ENCODE results near the gene RIMBP2.

DNA sequence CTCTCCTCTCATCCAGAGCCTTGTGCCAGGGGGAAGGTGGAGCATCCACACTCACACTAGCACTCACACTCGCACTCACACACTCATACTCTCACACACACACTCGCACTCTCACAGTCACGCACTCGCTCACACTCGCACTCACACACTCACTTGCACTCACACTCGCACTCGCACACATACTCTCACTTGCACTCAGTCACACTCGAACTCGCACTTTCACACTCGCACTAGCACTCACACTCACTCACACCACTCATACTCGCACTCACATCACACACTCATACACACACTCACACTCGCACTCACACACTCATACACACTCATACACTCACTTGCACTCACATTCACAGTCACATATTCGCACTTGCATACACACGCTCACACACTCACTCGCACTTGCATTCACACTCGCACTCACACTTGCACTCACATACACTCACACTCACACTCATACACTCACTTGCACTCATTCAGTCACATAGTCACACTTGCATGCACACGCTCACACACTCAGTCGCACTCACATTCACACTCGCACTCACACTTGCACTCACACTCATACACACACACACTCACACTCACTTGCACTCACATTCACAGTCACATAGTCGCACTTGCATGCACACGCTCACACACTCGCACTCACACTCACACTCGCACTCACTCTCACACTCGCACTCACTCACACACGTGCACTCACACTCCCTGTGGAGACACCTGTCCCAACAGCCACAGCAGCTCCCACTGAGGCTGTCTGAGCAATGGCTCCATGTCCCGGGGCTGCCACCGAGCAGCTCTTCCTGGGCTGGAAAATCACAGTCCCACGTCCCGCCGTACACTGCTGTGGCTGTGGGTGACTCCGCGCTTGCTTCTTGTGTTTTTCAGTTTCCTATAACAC, 12.3 kb upstream of the RIMBP2 start:
- TF ChIP-seq, protein P1, sequence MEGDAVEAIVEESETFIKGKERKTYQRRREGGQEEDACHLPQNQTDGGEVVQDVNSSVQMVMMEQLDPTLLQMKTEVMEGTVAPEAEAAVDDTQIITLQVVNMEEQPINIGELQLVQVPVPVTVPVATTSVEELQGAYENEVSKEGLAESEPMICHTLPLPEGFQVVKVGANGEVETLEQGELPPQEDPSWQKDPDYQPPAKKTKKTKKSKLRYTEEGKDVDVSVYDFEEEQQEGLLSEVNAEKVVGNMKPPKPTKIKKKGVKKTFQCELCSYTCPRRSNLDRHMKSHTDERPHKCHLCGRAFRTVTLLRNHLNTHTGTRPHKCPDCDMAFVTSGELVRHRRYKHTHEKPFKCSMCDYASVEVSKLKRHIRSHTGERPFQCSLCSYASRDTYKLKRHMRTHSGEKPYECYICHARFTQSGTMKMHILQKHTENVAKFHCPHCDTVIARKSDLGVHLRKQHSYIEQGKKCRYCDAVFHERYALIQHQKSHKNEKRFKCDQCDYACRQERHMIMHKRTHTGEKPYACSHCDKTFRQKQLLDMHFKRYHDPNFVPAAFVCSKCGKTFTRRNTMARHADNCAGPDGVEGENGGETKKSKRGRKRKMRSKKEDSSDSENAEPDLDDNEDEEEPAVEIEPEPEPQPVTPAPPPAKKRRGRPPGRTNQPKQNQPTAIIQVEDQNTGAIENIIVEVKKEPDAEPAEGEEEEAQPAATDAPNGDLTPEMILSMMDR (IDR thresholded peaks at IDR 0.05) = no peak
- no peak for TF ChIP-seq POLR2A (IDR thresholded peaks at IDR 0.05)
